Measurements from ENCODE around the gene ZNF649. TPM values are rescaled to one million over a fixed set of nuclear protein-coding genes. Genes with fewer than 3 reads are reported as not detected.

ZNF649 gene
- total RNA-seq, 2 experiments from 2014 or later = 13.0 to 13.2 TPM

DNA sequence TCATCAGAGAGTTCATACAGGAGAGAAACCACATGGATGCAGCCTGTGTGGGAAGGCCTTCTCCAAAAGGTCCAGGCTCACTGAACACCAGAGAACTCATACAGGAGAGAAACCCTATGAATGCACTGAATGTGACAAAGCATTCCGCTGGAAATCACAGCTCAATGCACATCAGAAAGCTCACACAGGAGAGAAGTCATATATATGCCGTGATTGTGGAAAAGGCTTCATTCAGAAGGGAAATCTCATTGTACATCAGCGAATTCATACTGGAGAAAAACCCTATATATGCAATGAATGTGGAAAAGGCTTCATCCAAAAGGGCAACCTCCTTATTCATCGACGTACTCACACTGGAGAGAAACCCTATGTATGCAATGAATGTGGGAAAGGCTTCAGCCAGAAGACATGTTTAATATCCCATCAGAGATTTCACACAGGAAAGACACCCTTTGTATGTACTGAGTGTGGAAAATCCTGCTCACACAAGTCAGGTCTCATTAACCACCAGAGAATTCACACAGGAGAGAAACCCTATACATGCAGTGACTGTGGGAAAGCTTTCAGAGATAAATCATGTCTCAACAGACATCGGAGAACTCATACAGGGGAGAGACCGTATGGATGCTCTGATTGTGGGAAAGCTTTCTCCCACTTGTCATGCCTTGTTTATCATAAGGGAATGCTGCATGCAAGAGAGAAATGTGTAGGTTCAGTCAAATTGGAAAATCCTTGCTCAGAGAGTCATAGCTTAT lies 40.2 kb upstream of the ZNF649 start:
- no peak overlapping the region for H3K4me3 Mint-ChIP-seq
- H3K9me3 Mint-ChIP-seq = peaks cover 28% of the 10 kb centered on the region
- Histone ChIP-seq H3K36me3 (ENCODE audit: insufficient read depth, low read length) (peaks cover 48% of the 10 kb centered on the region), H3K4me1 (ENCODE audit: insufficient read depth, low read length) (no peaks in the 10 kb centered on the region), H3K27ac (ENCODE audit: low read depth in 1 of 2, low read length in 2 of 2) (no peak overlapping the region), H3K27me3 (ENCODE audit: control insufficient read depth in 1 of 2, insufficient read depth in 2 of 2, low read length in 2 of 2) (no peaks in the 10 kb centered on the region), H3K4me3 (ENCODE audit: low read length) (no peak overlapping the region), H3K9me3 (ENCODE audit: control insufficient read depth in 1 of 2, insufficient read depth in 1 of 2, low read length in 2 of 2) (peaks cover 51 to 98% of the 10 kb centered on the region in 2 experiments)
- H3K4me1 Mint-ChIP-seq (ENCODE audit: low read depth) = no peaks in the 10 kb centered on the region
- no peak overlapping the region for H3K27ac Mint-ChIP-seq
- ATAC-seq (ENCODE audit: poor library complexity) = no peak
- no peak for DNase-seq
- POLR2A ChIA-PET = no interaction called here
- no peaks in the 10 kb centered on the region for H3K27me3 Mint-ChIP-seq
- peaks cover 97% of the 10 kb centered on the region for H3K36me3 Mint-ChIP-seq (ENCODE audit: low read depth)
- CTCF ChIA-PET = no interaction called here
- intact Hi-C loops (cut with DNase I, micrococcal nuclease) = no loop called here
- TF ChIP-seq, protein P1, sequence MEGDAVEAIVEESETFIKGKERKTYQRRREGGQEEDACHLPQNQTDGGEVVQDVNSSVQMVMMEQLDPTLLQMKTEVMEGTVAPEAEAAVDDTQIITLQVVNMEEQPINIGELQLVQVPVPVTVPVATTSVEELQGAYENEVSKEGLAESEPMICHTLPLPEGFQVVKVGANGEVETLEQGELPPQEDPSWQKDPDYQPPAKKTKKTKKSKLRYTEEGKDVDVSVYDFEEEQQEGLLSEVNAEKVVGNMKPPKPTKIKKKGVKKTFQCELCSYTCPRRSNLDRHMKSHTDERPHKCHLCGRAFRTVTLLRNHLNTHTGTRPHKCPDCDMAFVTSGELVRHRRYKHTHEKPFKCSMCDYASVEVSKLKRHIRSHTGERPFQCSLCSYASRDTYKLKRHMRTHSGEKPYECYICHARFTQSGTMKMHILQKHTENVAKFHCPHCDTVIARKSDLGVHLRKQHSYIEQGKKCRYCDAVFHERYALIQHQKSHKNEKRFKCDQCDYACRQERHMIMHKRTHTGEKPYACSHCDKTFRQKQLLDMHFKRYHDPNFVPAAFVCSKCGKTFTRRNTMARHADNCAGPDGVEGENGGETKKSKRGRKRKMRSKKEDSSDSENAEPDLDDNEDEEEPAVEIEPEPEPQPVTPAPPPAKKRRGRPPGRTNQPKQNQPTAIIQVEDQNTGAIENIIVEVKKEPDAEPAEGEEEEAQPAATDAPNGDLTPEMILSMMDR (IDR thresholded peaks at IDR 0.05) = no peak

DNA sequence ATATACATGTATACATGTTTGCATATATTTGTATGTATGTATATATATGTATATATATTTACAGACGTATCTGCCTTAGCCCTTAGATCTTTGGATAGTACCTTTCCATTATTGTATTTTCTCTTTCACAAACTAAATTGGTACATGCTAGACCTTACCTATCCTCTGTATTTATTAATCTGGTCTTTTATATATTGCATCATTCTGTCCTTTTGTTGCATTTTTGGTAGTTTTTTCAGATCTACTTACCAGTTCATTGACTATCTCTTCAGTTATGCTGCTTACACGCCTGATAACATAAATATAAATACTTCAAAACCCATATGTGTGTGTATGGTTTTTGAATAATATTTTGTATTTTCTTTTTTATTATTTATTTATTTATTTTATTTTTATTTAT lies 34.1 kb upstream of the ZNF649 start:
- POLR2A ChIA-PET = no interaction called here
- Histone ChIP-seq H3K27me3 (ENCODE audit: control insufficient read depth in 1 of 2, insufficient read depth in 2 of 2, low read length in 2 of 2) (no peaks in the 10 kb centered on the region), H3K27ac (ENCODE audit: low read depth in 1 of 2, low read length in 2 of 2) (no peak overlapping the region), H3K4me1 (ENCODE audit: insufficient read depth, low read length) (no peaks in the 10 kb centered on the region), H3K9me3 (ENCODE audit: control insufficient read depth in 1 of 2, insufficient read depth in 1 of 2, low read length in 2 of 2) (peaks cover 49 to 85% of the 10 kb centered on the region in 2 experiments), H3K4me3 (ENCODE audit: low read length) (no peak overlapping the region), H3K36me3 (ENCODE audit: insufficient read depth, low read length) (peaks cover 90% of the 10 kb centered on the region)
- intact Hi-C loops (cut with DNase I, micrococcal nuclease) = no loop called here
- Mint-ChIP-seq H3K9me3 (peaks cover 14% of the 10 kb centered on the region), H3K4me3 (no peak overlapping the region), H3K27ac (no peak overlapping the region), H3K27me3 (no peaks in the 10 kb centered on the region), H3K36me3 (ENCODE audit: low read depth) (peaks cover 100% of the 10 kb centered on the region), H3K4me1 (ENCODE audit: low read depth) (no peaks in the 10 kb centered on the region)
- no peak for ATAC-seq (ENCODE audit: poor library complexity)
- CTCF ChIA-PET = no interaction called here
- no peak for DNase-seq
- TF ChIP-seq, protein P1 (IDR thresholded peaks at IDR 0.05) = no peak

DNA sequence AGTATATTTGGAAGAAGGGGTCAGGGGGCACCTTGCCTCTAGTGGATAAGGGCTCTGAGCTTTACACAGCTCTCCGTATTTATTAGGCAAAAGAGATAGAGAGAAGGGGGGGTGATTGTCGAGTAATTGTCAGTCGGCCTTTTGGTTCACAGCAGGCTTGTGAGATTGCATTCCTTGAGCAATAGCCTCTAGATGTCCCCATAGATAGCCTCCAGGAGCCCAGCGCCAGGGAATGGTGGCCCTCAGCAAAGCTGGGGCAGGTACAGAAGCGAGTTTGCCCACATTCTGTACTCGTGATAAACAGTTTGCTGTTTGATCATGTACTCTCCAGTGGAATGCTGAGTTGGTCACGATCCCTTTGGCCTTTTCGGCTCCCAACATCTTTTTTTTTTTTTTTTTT lies 27.1 kb upstream of the ZNF649 start:
- intact Hi-C loops (cut with DNase I, micrococcal nuclease) = no loop called here
- no peak for DNase-seq
- Histone ChIP-seq H3K27ac (ENCODE audit: low read depth in 1 of 2, low read length in 2 of 2) (no peak overlapping the region), H3K4me1 (ENCODE audit: insufficient read depth, low read length) (peaks cover 11% of the 10 kb centered on the region), H3K36me3 (ENCODE audit: insufficient read depth, low read length) (peaks cover 54% of the 10 kb centered on the region), H3K9me3 (ENCODE audit: control insufficient read depth in 1 of 2, insufficient read depth in 1 of 2, low read length in 2 of 2) (peaks cover 31 to 60% of the 10 kb centered on the region in 2 experiments), H3K27me3 (ENCODE audit: control insufficient read depth in 1 of 2, insufficient read depth in 2 of 2, low read length in 2 of 2) (no peaks in the 10 kb centered on the region), H3K4me3 (ENCODE audit: low read length) (no peak overlapping the region)
- no peak overlapping the region for H3K27ac Mint-ChIP-seq
- no peaks in the 10 kb centered on the region for H3K27me3 Mint-ChIP-seq
- peaks cover 6% of the 10 kb centered on the region for H3K9me3 Mint-ChIP-seq
- peaks cover 100% of the 10 kb centered on the region for H3K36me3 Mint-ChIP-seq (ENCODE audit: low read depth)
- peaks cover 29% of the 10 kb centered on the region for H3K4me1 Mint-ChIP-seq (ENCODE audit: low read depth)
- no peak for ATAC-seq (ENCODE audit: poor library complexity)
- TF ChIP-seq, protein P1 (IDR thresholded peaks at IDR 0.05) = no peak
- ChIA-PET CTCF (no interaction called here), POLR2A (no interaction called here)
- no peak overlapping the region for H3K4me3 Mint-ChIP-seq
